Heart right ventricle (tissue), 16 donors: ENCODE measurements around the gene KANK2. TPM values are rescaled to one million over a fixed set of nuclear protein-coding genes. Genes with fewer than 3 reads are reported as not detected.
A peak's percentile ranks its signal among the peaks of the same experiment; 100 is the strongest.
"Not testable (repeated sequence)": the region's sequence is repeated elsewhere in the genome, so short reads cannot be mapped to it uniquely, and the experiment has no call there.

Source experiments
- ATAC-seq, 8 donors: fragments of 200-7000 bp; cut with Tn5 transposase; one replicate each; pipeline ENCODE4 v1.9.1; 2020; ENCODE audit warnings: mild to moderate bottlenecking in 8 of 8, moderate library complexity in 8 of 8, moderate number of reproducible peaks in 1 of 8
- DNase-seq, 2 donors: peaks; one replicate each; pipeline ENCODE4 v3.0.0-alpha.2; 2020
- H3K27ac ChIP-seq, 10 donors: fragments of 200-600 bp; sonication (generic) in 2 of 10; one replicate each; pipeline versions ENCODE4 v1.5.0 to v1.8.0; 2020 to 2022; ENCODE audit warnings: mild to moderate bottlenecking in 3 of 10
- H3K27me3 ChIP-seq, 7 donors: fragments of 200-600 bp; one replicate each; pipeline ENCODE4 v1.8.0; 2021 to 2022; ENCODE audit warnings: mild to moderate bottlenecking in 2 of 7
- H3K36me3 ChIP-seq, 9 donors: fragments of 200-600 bp; sonication (generic) in 1 of 9; one replicate each; pipeline versions ENCODE4 v1.5.0 to v1.8.0; 2020 to 2022; ENCODE audit warnings: mild to moderate bottlenecking in 2 of 9
- H3K4me1 ChIP-seq, 9 donors: fragments of 200-600 bp; sonication (generic) in 1 of 9; one replicate each; pipeline versions ENCODE4 v1.5.0 to v1.8.0; 2020 to 2022; ENCODE audit warnings: mild to moderate bottlenecking in 4 of 9
- H3K4me3 ChIP-seq, 10 donors: fragments of 200-600 bp; sonication (generic) in 2 of 10; one replicate each; pipeline versions ENCODE4 v1.5.0 to v1.8.0; 2020 to 2022; ENCODE audit warnings: mild to moderate bottlenecking in 7 of 10, moderate library complexity in 2 of 10
- H3K9me3 ChIP-seq, 11 donors: fragments of 200-600 bp in 10 of 11; sonication (generic) in 2 of 11; one replicate each; pipeline versions ENCODE4 v1.5.0 to v1.8.0; 2013 to 2022; ENCODE audit warnings: mild to moderate bottlenecking in 2 of 11, control low read depth in 1 of 11, moderate library complexity in 1 of 11
- WGBS, 2 donors: extraction: QIAGEN DNeasy Blood & Tissue Kit; methylation state at CpG; one replicate each; pipeline ENCODE4 v1.1.7; 2013; ENCODE audit warnings: inconsistent platforms in 1 of 2; 5-methylcytosine and 5-hydroxymethylcytosine counted together
- intact Hi-C, 10 donors: fragments of 100-400 bp; cut with DNase I; formaldehyde crosslinking; loops; one replicate each; pipeline versions ENCODE4 v1.11.1 to v1.14.2; 2022
- polyA plus RNA-seq, 2 donors: library from polyadenylated mRNA; stranded (reverse); fragments of 200-250 nt; gene quantifications; one replicate each; pipeline ENCODE4 v1.2.3, GENCODE V29; 2013
- total RNA-seq, 10 donors: library from RNA; stranded (reverse); fragmentation: NEBNext Ultra II Directional in 3 of 10; extraction: Animal tissue kit (Norgen Biotek cat#: 25700) in 3 of 10; gene quantifications; one replicate each; pipeline versions ENCODE4 v1.2.1 to v1.2.4, GENCODE V29; 2021 to 2023
- TF ChIP-seq, protein P1 (sequence below), 9 donors: fragments of 200-600 bp; sonication (generic) in 2 of 9; IDR thresholded peaks; one replicate each; pipeline versions ENCODE4 v1.5.0 to v1.8.0; 2021 to 2022; ENCODE audit warnings: antibody characterized with exemption in 9 of 9, mild to moderate bottlenecking in 5 of 9, moderate library complexity in 1 of 9
- donor health status: Arrhythmogenic right ventricular cardiomyopathy.
- donor health status: ischemic (EF 13 %, LVEDD 7.1; RV severe dilation, severe dysfunction).
- donor health status: healthy with polysubstance abuse.
- donor health status: DM: no; HTN: yes; CAD: no.
- donor health status: DM: no; HTN: no; CAD: no.
- donor health status: ischemic (EF 25% LVEDD 6.9; RV normal size, moderate dysfunction).
- donor health status: ischemic (EF 25% LVEDD 5.7; RV mildly dilated, moderate dysfunction).
- donor health status: healthy.
- donor health status: DM: yes; HTN: yes; CAD: no.
- donor health status: Ischemic cardiomyopathy.
- donor health status: ischemic (EF 35%, LVEDD 5.7; RV mildly dilated, moderate dysfunction).
- donor health status: nonischemic (EF 11% LVEDD 7.7; RV severe dilation, severe dysfunction).
- donor health status: DM: yes; HTN: yes; CAD: no.
- donor health status: PGD.
- donor health status: ischemic (EF 29% LVEDD 5.4; RV normal size, mild dysfunction).
- donor health status: nonischemic (EF 23%, LVEDD 6.1; RV moderate dilation, normal function).

KANK2 gene
- total and polyA plus RNA-seq, 12 donors = 165 to 355 (median 298) TPM

DNA sequence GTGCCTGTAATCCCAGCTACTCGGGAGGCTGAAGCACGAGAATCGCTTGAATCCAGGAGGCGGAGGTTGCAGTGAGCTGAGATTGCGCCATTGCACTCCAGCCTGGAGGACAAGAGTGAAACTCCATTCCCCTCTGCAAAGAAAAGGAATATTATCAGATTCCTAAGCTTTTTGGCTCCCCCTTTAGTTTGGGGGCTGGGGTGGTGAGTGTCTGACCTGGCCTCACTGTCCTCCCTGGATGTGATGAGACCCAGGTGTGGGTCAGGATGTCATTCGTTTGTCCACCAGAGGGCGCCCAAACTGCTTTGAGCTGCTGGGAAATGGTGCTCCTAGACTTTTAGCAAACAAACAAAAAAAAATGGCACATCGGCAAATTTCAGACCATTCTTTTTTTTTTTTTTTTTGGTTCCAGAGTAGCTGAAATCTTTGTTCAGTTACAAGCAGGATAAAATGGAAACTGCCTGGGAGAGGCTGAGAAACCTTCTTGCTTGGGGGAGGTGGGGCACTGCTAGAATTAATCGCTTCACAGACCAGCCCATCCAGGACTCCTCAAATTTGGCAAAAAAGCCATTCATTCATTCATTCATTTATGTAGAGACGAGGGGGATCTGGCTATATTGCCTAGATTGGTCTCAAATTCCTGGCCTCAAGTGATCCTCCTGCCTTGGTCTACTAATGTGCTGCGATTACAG is 71.2 kb downstream of the KANK2 start:
- Histone ChIP-seq H3K36me3 (peaks cover 0 to 100% (median 36%) of the 10 kb centered on the region in 9 donors), H3K27me3 (no peaks in the 10 kb centered on the region), H3K4me3 (no peak overlapping the region), H3K4me1 (peaks cover under 1 to 21% (median 9%) of the 10 kb centered on the region in 9 donors), H3K9me3 (no peaks in the 10 kb centered on the region), H3K27ac (peak overlapping the region in 2 of 10 donors; percentile 7 to 29)
- ATAC-seq = peak in 7 of 8 donors; percentile 62 to 80 (median 71)
- TF ChIP-seq, protein P1, sequence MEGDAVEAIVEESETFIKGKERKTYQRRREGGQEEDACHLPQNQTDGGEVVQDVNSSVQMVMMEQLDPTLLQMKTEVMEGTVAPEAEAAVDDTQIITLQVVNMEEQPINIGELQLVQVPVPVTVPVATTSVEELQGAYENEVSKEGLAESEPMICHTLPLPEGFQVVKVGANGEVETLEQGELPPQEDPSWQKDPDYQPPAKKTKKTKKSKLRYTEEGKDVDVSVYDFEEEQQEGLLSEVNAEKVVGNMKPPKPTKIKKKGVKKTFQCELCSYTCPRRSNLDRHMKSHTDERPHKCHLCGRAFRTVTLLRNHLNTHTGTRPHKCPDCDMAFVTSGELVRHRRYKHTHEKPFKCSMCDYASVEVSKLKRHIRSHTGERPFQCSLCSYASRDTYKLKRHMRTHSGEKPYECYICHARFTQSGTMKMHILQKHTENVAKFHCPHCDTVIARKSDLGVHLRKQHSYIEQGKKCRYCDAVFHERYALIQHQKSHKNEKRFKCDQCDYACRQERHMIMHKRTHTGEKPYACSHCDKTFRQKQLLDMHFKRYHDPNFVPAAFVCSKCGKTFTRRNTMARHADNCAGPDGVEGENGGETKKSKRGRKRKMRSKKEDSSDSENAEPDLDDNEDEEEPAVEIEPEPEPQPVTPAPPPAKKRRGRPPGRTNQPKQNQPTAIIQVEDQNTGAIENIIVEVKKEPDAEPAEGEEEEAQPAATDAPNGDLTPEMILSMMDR (IDR thresholded peaks at IDR 0.05) = peak; percentile 71 to 86 (median 79)
- intact Hi-C loops = loop anchor here in 6 of 10 donors (5.0 to 10.0 kb wide), 4 partner anchors 89 to 189 kb away; no protein-coding TSS in a partner anchor
- peak; percentile 76 to 79 for DNase-seq
- 60 to 64% methylated on average over 11 of the region's 11 CpGs for WGBS, 2 donors

DNA sequence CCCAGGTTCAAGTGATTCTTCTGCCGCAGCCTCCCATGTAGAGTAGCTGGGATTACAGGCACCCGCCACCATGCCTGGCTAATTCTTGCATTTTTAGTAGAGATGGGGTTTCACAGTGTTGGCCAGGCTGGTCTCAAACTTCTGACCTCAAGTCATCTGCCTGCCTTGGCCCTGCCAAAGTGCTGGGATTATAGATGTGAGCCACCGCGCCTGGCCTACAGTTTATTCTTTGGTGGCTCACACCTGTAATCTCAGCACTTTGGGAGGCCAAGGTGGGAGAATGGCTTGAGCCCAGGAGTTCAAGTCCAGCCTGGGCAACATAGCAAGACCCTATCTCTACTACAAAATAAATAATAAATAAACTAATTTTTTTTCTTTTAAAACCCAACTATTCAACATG is 73.2 kb downstream of the KANK2 start:
- not testable (repeated sequence) for H3K4me3 ChIP-seq, H3K9me3 ChIP-seq, H3K27ac ChIP-seq, H3K27me3 ChIP-seq, H3K4me1 ChIP-seq, DNase-seq, ATAC-seq
- peaks cover 0 to 100% (median 23%) of the 10 kb centered on the region in 9 donors for H3K36me3 ChIP-seq
- WGBS, 2 donors = 94 to 98% methylated on average over 4 of the region's 4 CpGs
- intact Hi-C loops = loop anchor here in 1 of 10 donors (10.0 kb wide), 1 partner anchor 179 kb away; no protein-coding TSS in a partner anchor

DNA sequence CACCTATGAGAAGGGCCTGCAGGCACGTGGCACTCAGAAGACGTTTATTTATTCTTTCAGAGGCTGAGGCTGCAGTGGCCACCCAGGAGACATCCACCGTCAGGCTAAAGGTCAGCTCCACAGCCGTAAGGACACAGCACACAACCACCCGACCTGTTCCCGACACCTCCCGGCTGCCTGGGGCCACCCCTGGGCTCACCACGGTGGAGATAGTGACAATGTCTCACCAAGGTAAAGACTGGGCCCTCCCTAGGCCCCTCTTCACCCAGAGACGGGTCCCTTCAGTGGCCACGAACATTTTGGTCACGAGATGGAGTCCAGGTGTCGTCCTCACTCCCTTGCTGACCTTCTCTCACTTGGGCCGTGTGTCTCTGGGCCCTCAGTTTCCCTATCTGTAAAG is 74.2 kb downstream of the KANK2 start:
- DNase-seq = no peak
- ATAC-seq = no peak
- TF ChIP-seq, protein P1 (IDR thresholded peaks at IDR 0.05) = no peak
- H3K27ac ChIP-seq = no peak overlapping the region
- peaks cover 0 to 100% (median 22%) of the 10 kb centered on the region in 9 donors for H3K36me3 ChIP-seq
- 92 to 94% methylated on average over 13 of the region's 13 CpGs for WGBS, 2 donors
- no peak overlapping the region for H3K4me3 ChIP-seq
- H3K4me1 ChIP-seq = peaks cover 0 to 9% (median 4%) of the 10 kb centered on the region in 9 donors
- H3K9me3 ChIP-seq = no peaks in the 10 kb centered on the region
- H3K27me3 ChIP-seq = no peaks in the 10 kb centered on the region
- intact Hi-C loops = loop anchor here in 1 of 10 donors (10.0 kb wide), 1 partner anchor 178 kb away; no protein-coding TSS in a partner anchor

DNA sequence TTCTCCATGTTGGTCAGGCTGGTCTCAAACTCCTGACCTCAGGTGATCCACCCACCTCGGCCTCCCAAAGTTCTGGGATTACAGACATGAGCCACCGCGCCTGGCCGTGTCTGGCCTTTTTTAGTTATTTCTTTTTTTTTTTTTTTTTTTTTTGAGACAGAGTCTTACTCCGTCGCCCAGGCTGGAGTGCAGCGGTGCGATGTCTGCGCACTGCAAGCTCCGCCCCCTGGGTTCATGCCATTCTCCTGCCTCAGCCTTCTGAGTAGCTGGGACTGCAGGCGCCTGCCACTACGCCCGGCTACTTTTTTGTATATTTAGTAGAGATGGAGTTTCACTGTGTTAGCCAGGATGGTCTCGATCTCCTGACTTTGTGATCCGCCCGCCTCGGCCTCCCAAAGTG is 75.4 kb downstream of the KANK2 start:
- H3K27me3 ChIP-seq = not testable (repeated sequence)
- intact Hi-C loops = loop anchor here in 1 of 10 donors (10.0 kb wide), 1 partner anchor 177 kb away; no protein-coding TSS in a partner anchor
- WGBS, 2 donors = 90 to 97% methylated on average over 14 to 17 of the region's 17 CpGs

DNA sequence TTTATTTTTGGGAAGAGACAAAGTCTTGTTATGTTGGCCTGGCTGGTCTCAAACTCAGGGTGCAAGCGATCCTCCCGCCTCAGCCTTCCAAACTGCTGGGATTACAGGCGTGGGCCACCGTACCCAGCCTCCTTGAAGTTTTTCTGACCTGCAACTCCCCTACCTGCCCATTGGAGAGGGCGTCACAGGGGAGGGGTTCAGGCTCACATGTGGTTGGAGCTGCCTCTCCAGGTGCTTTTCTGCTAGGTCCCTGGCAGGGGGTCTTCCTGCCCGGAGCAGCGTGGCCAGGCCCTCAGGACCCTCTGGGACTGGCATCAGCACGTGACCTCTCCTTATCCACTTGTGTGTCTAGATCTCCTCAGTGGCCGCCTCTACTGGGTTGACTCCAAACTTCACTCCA is 80.8 kb downstream of the KANK2 start:
- Histone ChIP-seq H3K4me3 (no peak overlapping the region), H3K27me3 (no peaks in the 10 kb centered on the region), H3K36me3 (peaks cover 0 to 100% (median 23%) of the 10 kb centered on the region in 9 donors), H3K9me3 (no peaks in the 10 kb centered on the region), H3K4me1 (no peaks in the 10 kb centered on the region), H3K27ac (no peak overlapping the region)
- WGBS, 2 donors = 88 to 97% methylated on average over 9 of the region's 9 CpGs
- DNase-seq (no peak), ATAC-seq (no peak)
- TF ChIP-seq, protein P1 (IDR thresholded peaks at IDR 0.05) = no peak
- intact Hi-C loops = no loop called here

More for the DNA sequence above, 75.4 kb downstream of the KANK2 start:
- not testable (repeated sequence) for DNase-seq, ATAC-seq, H3K4me3 ChIP-seq, H3K9me3 ChIP-seq, H3K27ac ChIP-seq, H3K4me1 ChIP-seq
- H3K36me3 ChIP-seq = peaks cover 0 to 100% (median 25%) of the 10 kb centered on the region in 9 donors
